Neutrophil (primary cell): Measurements from ENCODE around the gene CDC42BPB.

Source experiments
- H3K27ac ChIP-seq: fragments of 200-600 bp; sonication (generic); 2 replicates; pipeline ENCODE4 v1.5.1; 2016; ENCODE audit warnings: mild to moderate bottlenecking, moderate library complexity
- H3K27me3 ChIP-seq: fragments of 200-600 bp; sonication (generic); 2 replicates; pipeline ENCODE4 v1.6.0; 2016; ENCODE audit warnings: mild to moderate bottlenecking
- H3K36me3 ChIP-seq: fragments of 200-600 bp; sonication (generic); 2 replicates; pipeline ENCODE4 v1.5.1; 2017
- H3K4me1 ChIP-seq, 2 experiments: fragments of 200-600 bp in 1 of 2; sonication (generic) in 1 of 2; 1 replicate in 1 of 2; 2 replicates in 1 of 2; pipeline versions ENCODE4 v1.5.1 to v1.6.1; 2013 to 2016; ENCODE audit warnings: low read depth in 1 of 2, low read length in 1 of 2, mild to moderate bottlenecking in 1 of 2, moderate library complexity in 1 of 2; ENCODE audit not compliant: control insufficient read depth in 1 of 2, insufficient read depth in 1 of 2
- H3K4me3 ChIP-seq, 2 experiments: fragments of 200-600 bp in 1 of 2; sonication (generic) in 1 of 2; 1 replicate in 1 of 2; 2 replicates in 1 of 2; pipeline ENCODE4 v1.5.1; 2013 to 2016; ENCODE audit warnings: low read depth in 1 of 2, low read length in 1 of 2, mild to moderate bottlenecking in 1 of 2, moderate library complexity in 1 of 2
- H3K9me3 ChIP-seq: fragments of 200-600 bp; sonication (generic); 2 replicates; pipeline ENCODE4 v1.5.1; 2016
- TF ChIP-seq, protein P1 (sequence below): fragments of 200-600 bp; sonication (generic); IDR thresholded peaks from 2 replicates; pipeline ENCODE4 v1.5.1; 2016; ENCODE audit warnings: antibody characterized with exemption

Gene CDC42BPB

GRCh38 chr14:103087343-103087835, 30.0 kb upstream of the CDC42BPB start:
- H3K4me1 ChIP-seq, result peaks cover 4 to 10% of the 10 kb centered on the region in 2 experiments
- no peak overlapping the region for H3K27ac ChIP-seq
- no peak overlapping the region for H3K4me3 ChIP-seq
- no peaks in the 10 kb centered on the region for H3K9me3 ChIP-seq
- no peaks in the 10 kb centered on the region for H3K36me3 ChIP-seq
- peaks cover 100% of the 10 kb centered on the region for H3K27me3 ChIP-seq
- TF ChIP-seq, protein P1, sequence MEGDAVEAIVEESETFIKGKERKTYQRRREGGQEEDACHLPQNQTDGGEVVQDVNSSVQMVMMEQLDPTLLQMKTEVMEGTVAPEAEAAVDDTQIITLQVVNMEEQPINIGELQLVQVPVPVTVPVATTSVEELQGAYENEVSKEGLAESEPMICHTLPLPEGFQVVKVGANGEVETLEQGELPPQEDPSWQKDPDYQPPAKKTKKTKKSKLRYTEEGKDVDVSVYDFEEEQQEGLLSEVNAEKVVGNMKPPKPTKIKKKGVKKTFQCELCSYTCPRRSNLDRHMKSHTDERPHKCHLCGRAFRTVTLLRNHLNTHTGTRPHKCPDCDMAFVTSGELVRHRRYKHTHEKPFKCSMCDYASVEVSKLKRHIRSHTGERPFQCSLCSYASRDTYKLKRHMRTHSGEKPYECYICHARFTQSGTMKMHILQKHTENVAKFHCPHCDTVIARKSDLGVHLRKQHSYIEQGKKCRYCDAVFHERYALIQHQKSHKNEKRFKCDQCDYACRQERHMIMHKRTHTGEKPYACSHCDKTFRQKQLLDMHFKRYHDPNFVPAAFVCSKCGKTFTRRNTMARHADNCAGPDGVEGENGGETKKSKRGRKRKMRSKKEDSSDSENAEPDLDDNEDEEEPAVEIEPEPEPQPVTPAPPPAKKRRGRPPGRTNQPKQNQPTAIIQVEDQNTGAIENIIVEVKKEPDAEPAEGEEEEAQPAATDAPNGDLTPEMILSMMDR, result no peak

DNA sequence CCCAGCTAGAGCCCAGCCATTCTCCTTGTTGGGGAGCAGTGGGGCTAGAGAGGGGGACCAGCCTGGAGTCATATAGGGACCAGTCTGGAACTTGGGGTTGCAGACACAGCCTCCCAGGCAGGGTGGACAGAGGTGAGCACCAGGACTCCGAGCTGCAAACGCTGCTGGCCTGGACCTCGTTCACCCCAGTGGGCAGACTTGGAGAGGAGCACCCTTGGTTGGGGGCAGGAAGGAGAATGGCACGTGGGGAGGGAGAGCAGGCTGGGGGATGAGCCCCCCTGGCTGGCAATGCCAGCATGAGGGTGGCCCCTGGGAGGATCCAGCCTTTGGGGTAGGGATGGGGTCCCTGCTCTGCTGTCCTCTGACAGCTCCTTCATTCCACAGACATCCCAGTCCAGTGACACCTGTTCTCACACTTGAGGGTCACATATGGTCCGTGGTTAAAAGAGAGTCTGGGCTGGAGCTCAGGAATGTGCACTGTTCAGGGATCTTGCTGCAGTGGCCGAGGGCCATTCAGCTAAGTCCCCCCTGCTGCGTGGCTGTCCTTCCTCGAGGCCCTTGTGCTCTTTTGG, 29.5 kb upstream of the CDC42BPB start:
- Histone ChIP-seq H3K27me3 (peaks cover 100% of the 10 kb centered on the region), H3K4me3 (no peak overlapping the region), H3K36me3 (no peaks in the 10 kb centered on the region), H3K27ac (no peak overlapping the region), H3K9me3 (no peaks in the 10 kb centered on the region), H3K4me1 (peaks cover 4 to 10% of the 10 kb centered on the region in 2 experiments)
- TF ChIP-seq, protein P1, result no peak

DNA sequence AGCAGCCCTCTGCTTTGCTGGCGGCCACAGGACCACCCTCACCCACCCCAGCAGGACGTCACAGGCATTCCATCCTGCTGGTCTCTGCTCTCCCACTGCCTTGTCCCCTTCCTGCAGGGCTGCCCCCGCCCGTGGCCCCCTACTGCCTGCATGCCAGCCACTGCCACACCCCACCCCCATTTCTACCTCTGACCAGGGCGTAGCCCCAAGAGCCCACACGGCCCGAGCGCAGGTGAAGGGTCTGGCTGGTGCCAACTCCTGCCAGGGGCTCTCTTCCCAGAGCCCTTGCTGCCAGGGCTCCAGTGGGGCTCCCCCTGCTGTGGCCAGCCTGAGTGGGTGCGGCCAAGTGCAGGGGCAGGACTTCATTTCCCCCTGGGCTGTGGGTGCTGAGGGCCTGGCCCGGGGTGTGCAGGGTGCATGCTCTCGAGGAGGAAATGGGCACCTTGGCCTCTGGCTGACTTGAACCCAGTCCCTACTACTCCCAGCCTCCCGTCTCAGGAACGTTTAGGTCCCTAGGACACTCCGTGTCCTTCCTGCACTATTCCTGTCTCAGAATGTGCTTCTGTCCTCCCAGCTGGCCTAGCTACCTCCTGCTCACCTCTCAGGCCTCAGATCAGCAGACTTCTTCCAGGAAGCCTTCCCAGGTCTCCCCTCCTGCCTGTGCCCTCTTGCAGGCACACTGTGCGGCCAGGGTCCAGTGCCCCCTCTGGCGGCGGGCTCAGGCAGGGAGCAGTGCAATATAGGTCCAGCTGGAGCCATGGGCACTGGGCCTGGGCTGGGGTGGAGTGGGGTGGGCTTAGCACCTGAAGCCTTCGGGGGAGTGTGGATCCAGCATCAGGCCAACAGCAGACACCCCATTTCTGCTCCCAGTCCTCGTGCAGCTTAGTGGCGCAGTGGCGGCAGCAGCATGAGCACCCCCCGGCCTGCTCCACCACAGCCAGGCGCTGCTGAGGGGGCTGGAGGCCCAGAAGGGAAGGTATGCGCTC, 28.1 kb upstream of the CDC42BPB start:
- H3K27ac ChIP-seq, result no peak overlapping the region
- H3K4me3 ChIP-seq, result no peak overlapping the region
- TF ChIP-seq, protein P1, result no peak
- peaks cover 100% of the 10 kb centered on the region for H3K27me3 ChIP-seq
- H3K9me3 ChIP-seq, result no peaks in the 10 kb centered on the region
- no peaks in the 10 kb centered on the region for H3K36me3 ChIP-seq
- no peaks in the 10 kb centered on the region for H3K4me1 ChIP-seq

- no peak within 1 kb of the TSS for H3K4me3 ChIP-seq
- TF ChIP-seq, protein P1, result no peak
- H3K9me3 ChIP-seq, result no peaks in the 10 kb centered on the region
- peaks cover 100% of the 10 kb centered on the region for H3K27me3 ChIP-seq
- no peaks in the 10 kb centered on the region for H3K36me3 ChIP-seq
- H3K4me1 ChIP-seq, result no peaks in the 10 kb centered on the region
- no peak within 1 kb of the TSS for H3K27ac ChIP-seq
These were observed 26.9 kb upstream of the CDC42BPB start, which contains the start of gene LBHD2 for GRCh38 chr14:103084021-103084919. Gene LBHD2 (plus strand): TSS chr14:103084210. CDS start chr14:103086013, 1,803 bp downstream.

DNA sequence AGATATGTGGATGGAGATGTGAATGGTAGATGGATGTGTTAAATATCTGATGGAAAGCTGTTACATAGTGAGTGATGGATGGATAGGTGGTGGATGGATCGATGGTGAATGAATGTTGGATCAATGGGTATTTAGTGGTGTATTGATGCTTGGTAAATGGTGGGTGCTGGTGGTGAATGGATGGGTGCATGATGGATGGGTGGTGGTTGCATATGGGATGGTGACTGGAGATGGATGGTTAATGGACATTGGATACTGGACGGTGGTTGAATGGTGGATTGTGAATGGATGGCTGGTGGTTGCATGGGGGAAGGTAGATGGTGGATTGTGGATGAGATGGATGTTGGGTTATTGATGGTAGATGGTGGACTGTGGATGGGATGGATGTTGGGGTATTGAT, 24.6 kb upstream of the CDC42BPB start:
- TF ChIP-seq, protein P1, result no peak
- H3K36me3 ChIP-seq, result no peaks in the 10 kb centered on the region

More for the DNA sequence above, 24.6 kb upstream of the CDC42BPB start:
- Histone ChIP-seq H3K27me3 (peaks cover 92% of the 10 kb centered on the region), H3K4me3 (no peak overlapping the region), H3K27ac (no peak overlapping the region), H3K9me3 (no peaks in the 10 kb centered on the region), H3K4me1 (no peaks in the 10 kb centered on the region)
